ENCODE data around the gene PPM1H. TPM values are rescaled to one million over a fixed set of nuclear protein-coding genes. Genes with fewer than 3 reads are reported as not detected.

The PPM1H gene
- total and polyA plus RNA-seq, 2 donors (not counting 1 experiment from before 2014, with no cell fraction given): 0.01 TPM; not detected in 1

- no peak for TF ChIP-seq EZH2 (IDR thresholded peaks at IDR 0.05; ENCODE audit: borderline replicate concordance, insufficient read depth, low read depth, low read length, poor library complexity, severe bottlenecking)
- no peak for TF ChIP-seq CTCF (IDR thresholded peaks at IDR 0.05)
- Histone ChIP-seq H3K9me3 (ENCODE audit: control extremely low read depth in 1 of 3, control insufficient read depth in 2 of 3, insufficient read depth in 1 of 3, low read length in 2 of 3) (peaks cover 0 to 9% (median 2%) of the 10 kb centered on the region in 3 donors), H3K79me2 (ENCODE audit: control insufficient read depth, insufficient read depth, low read length) (no peaks in the 10 kb centered on the region), H3K27ac (ENCODE audit: low read length in 2 of 2) (no peak overlapping the region), H3K4me1 (ENCODE audit: control insufficient read depth in 2 of 2, insufficient read depth in 2 of 2, low read length in 2 of 2) (peaks cover 19 to 21% of the 10 kb centered on the region in 2 donors), H3K9ac (ENCODE audit: low read length) (no peak overlapping the region), H3K4me3 (ENCODE audit: control extremely low read depth in 1 of 5, extremely low read depth in 1 of 5, insufficient read depth in 1 of 5, low read depth in 2 of 5, low read length in 4 of 5) (no peak overlapping the region), H3K36me3 (replicated peaks in 1 of 2; ENCODE audit: control extremely low read depth in 1 of 2, control insufficient read depth in 1 of 2, extremely low read depth in 1 of 2, insufficient read depth in 2 of 2, low read length in 1 of 2) (no peaks in the 10 kb centered on the region), H4K20me1 (ENCODE audit: control insufficient read depth, insufficient read depth, low read length, poor library complexity, severe bottlenecking) (no peaks in the 10 kb centered on the region), H2AFZ (ENCODE audit: insufficient read depth, low read depth, low read length, poor library complexity, severe bottlenecking) (no peak overlapping the region), H3K4me2 (replicated peaks; ENCODE audit: low read depth, low read length, poor library complexity, severe bottlenecking) (no peak overlapping the region), H3K27me3 (replicated peaks in 1 of 4; ENCODE audit: control extremely low read depth in 1 of 4, control insufficient read depth in 3 of 4, insufficient read depth in 4 of 4, low read length in 3 of 4) (peaks cover 0 to 43% (median 21%) of the 10 kb centered on the region in 4 experiments)
- Mint-ChIP-seq H3K27me3 (peaks cover 28% of the 10 kb centered on the region), H3K27ac (no peak overlapping the region), H3K9me3 (ENCODE audit: insufficient read depth) (no peaks in the 10 kb centered on the region), H3K4me3 (no peak overlapping the region), H3K4me1 (peaks cover 17% of the 10 kb centered on the region)
- intact Hi-C loops (cut with micrococcal nuclease): no loop called here
- POLR2A ChIA-PET: no interaction called here
- ATAC-seq (ENCODE audit: low read depth) (no peak), DNase-seq (no peak)
- WGBS (ENCODE audit: insufficient coverage): 75% methylated on average over 1 of the region's 5 CpGs
- CTCF ChIA-PET: no interaction called here
Measured at GRCh38 chr12:62930546-62931425, 4.2 kb downstream of the PPM1H start.

- Mint-ChIP-seq H3K27me3 (peaks cover 25% of the 10 kb centered on the region), H3K4me1 (peaks cover 6% of the 10 kb centered on the region), H3K9me3 (ENCODE audit: insufficient read depth) (no peaks in the 10 kb centered on the region), H3K27ac (no peak overlapping the region), H3K4me3 (no peak overlapping the region)
- H3K79me2 ChIP-seq (ENCODE audit: control insufficient read depth, insufficient read depth, low read length): no peaks in the 10 kb centered on the region
- DNase-seq (no peak), ATAC-seq (ENCODE audit: low read depth) (no peak)
- H2AFZ ChIP-seq (ENCODE audit: insufficient read depth, low read depth, low read length, poor library complexity, severe bottlenecking): no peak overlapping the region
- H3K9me3 ChIP-seq (ENCODE audit: control extremely low read depth in 1 of 3, control insufficient read depth in 2 of 3, insufficient read depth in 1 of 3, low read length in 2 of 3): peaks cover 0 to 3% (median 2%) of the 10 kb centered on the region in 3 donors
- H3K4me3 ChIP-seq (ENCODE audit: control extremely low read depth in 1 of 5, extremely low read depth in 1 of 5, insufficient read depth in 1 of 5, low read depth in 2 of 5, low read length in 4 of 5): no peak overlapping the region
- no CpG with 5 or more reads among the region's 2 CpGs for WGBS (ENCODE audit: insufficient coverage)
- peaks cover 7 to 8% of the 10 kb centered on the region in 2 donors for H3K4me1 ChIP-seq (ENCODE audit: control insufficient read depth in 2 of 2, insufficient read depth in 2 of 2, low read length in 2 of 2)
- no peaks in the 10 kb centered on the region for H4K20me1 ChIP-seq (ENCODE audit: control insufficient read depth, insufficient read depth, low read length, poor library complexity, severe bottlenecking)
- intact Hi-C loops (cut with micrococcal nuclease): no loop called here
- TF ChIP-seq CTCF (IDR thresholded peaks at IDR 0.05) (no peak), EZH2 (IDR thresholded peaks at IDR 0.05; ENCODE audit: borderline replicate concordance, insufficient read depth, low read depth, low read length, poor library complexity, severe bottlenecking) (no peak)
- H3K27me3 ChIP-seq (replicated peaks in 1 of 4; ENCODE audit: control extremely low read depth in 1 of 4, control insufficient read depth in 3 of 4, insufficient read depth in 4 of 4, low read length in 3 of 4): peaks cover 0 to 30% (median 15%) of the 10 kb centered on the region in 4 experiments
- H3K4me2 ChIP-seq (replicated peaks; ENCODE audit: low read depth, low read length, poor library complexity, severe bottlenecking): no peak overlapping the region
- no peak overlapping the region for H3K27ac ChIP-seq (ENCODE audit: low read length in 2 of 2)
- POLR2A ChIA-PET: no interaction called here
- CTCF ChIA-PET: no interaction called here
- no peaks in the 10 kb centered on the region for H3K36me3 ChIP-seq (replicated peaks in 1 of 2; ENCODE audit: control extremely low read depth in 1 of 2, control insufficient read depth in 1 of 2, extremely low read depth in 1 of 2, insufficient read depth in 2 of 2, low read length in 1 of 2)
- H3K9ac ChIP-seq (ENCODE audit: low read length): no peak overlapping the region
Measured at GRCh38 chr12:62928632-62929031, 6.3 kb downstream of the PPM1H start.

Measured in B cell (primary cell).